ENCODE data around the gene SERHL2.

SERHL2 gene

GRCh38 chr22:42613872-42614301 lies 60.1 kb downstream of the SERHL2 start:
- TF ChIP-seq GATA3 (IDR thresholded peaks at IDR 0.05; ENCODE audit: low read depth, low read length) = no peak
- no peak for TF ChIP-seq GATA2 (IDR thresholded peaks at IDR 0.05; ENCODE audit: low read depth, low read length)

DNA sequence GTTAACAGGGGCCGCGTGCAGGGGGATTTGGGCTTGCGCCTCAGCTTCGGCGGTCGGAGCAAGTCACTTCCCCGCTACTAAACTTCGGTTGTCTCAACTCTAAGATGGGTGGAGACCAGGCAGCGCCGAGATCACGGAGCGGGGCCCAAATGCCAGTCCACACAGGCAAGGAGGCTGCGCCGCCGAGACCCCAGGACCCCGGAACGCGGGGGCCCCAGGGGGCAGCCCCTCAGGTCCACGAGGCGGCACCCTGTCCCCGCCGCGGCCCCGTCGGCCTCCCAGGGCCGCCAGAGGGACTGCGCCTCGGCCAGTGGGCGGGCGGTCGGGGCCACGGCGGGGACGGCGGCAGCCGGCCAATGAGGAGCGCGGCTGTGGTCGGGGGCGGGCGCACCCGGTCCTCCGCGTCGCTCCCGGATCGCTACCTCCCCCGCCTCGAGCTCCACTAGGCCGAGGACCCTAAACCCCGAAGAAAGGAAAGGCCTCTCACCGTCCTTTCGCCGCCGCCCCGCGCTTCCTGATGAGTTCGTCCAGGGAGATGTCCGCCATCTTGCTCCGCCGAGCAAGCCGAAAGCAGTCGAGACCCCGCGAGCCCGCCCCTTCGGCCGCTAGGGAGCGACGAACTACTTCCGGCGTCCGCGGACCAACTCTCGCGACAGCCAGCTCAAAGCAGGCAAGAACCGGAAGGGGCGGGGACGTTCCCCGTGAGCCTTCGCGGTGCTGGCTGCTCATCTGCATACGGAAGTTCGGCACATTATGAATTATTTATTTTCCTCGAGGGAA lies 60.7 kb downstream of the SERHL2 start, which contains the start of gene POLDIP3:
Gene POLDIP3, minus strand, starts transcription at position 572 of the 780 bp plus-strand sequence. Its CDS starts 26 bp downstream, at position 546.
- no peak for TF ChIP-seq GATA2 (IDR thresholded peaks at IDR 0.05; ENCODE audit: low read depth, low read length)
- TF ChIP-seq GATA3 (IDR thresholded peaks at IDR 0.05; ENCODE audit: low read depth, low read length) = no peak

- TF ChIP-seq GATA3 (IDR thresholded peaks at IDR 0.05; ENCODE audit: low read depth, low read length) (no peak), GATA2 (IDR thresholded peaks at IDR 0.05; ENCODE audit: low read depth, low read length) (no peak)
These were observed 61.5 kb downstream of the SERHL2 start for GRCh38 chr22:42615092-42615859.

- TF ChIP-seq GATA2 (IDR thresholded peaks at IDR 0.05; ENCODE audit: low read depth, low read length) (no peak), GATA3 (IDR thresholded peaks at IDR 0.05; ENCODE audit: low read depth, low read length) (no peak)
These were observed 63.6 kb downstream of the SERHL2 start for GRCh38 chr22:42617155-42617983.

GRCh38 chr22:42619261-42620063 lies 65.7 kb downstream of the SERHL2 start:
- TF ChIP-seq GATA3 (IDR thresholded peaks at IDR 0.05; ENCODE audit: low read depth, low read length) (no peak), GATA2 (IDR thresholded peaks at IDR 0.05; ENCODE audit: low read depth, low read length) (no peak)

GRCh38 chr22:42620084-42620483 lies 66.3 kb downstream of the SERHL2 start:
- no peak for TF ChIP-seq GATA2 (IDR thresholded peaks at IDR 0.05; ENCODE audit: low read depth, low read length)
- TF ChIP-seq GATA3 (IDR thresholded peaks at IDR 0.05; ENCODE audit: low read depth, low read length) = no peak

GRCh38 chr22:42621505-42622002 lies 67.8 kb downstream of the SERHL2 start:
- TF ChIP-seq GATA3 (IDR thresholded peaks at IDR 0.05; ENCODE audit: low read depth, low read length) = no peak
- no peak for TF ChIP-seq GATA2 (IDR thresholded peaks at IDR 0.05; ENCODE audit: low read depth, low read length)

DNA sequence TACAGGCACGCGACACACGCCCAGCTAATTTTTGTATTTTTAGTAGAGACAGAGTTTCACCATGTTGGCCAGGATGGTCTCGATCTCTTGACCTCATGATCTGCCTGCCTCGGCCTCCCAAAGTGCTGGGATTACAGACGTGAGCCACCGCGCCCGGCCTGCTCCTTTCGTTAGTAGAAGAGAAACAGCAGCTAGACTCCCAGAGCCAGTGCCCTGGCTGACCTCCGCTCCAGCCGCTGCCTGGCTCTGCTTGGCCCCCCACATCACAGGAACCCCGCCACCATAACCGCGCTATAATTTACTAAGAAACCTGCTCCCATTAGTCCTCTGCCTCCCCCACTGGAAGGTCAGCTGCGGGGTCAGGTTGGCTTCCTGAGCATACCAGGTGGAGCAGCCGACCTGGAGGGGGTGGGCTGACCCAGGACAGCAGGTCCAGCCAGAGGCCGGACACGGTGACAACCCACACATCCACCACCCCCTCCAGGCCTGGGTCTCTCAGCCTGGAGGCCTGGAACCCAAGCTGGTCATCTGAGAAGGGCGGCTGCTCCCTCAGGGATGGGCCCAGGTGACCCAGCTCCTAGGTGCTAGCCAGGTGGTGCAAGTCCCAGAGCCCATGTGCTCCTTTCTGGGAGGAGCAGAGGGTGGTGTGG lies 68.4 kb downstream of the SERHL2 start:
- TF ChIP-seq GATA2 (IDR thresholded peaks at IDR 0.05; ENCODE audit: low read depth, low read length) = no peak
- TF ChIP-seq GATA3 (IDR thresholded peaks at IDR 0.05; ENCODE audit: low read depth, low read length) = no peak

GRCh38 chr22:42623301-42623751 lies 69.6 kb downstream of the SERHL2 start:
- TF ChIP-seq GATA2 (IDR thresholded peaks at IDR 0.05; ENCODE audit: low read depth, low read length) (no peak), GATA3 (IDR thresholded peaks at IDR 0.05; ENCODE audit: low read depth, low read length) (no peak)
